Right lobe of liver (tissue), 6 donors: ENCODE measurements around the gene CFAP157. TPM values are rescaled to one million over a fixed set of nuclear protein-coding genes. Genes with fewer than 3 reads are reported as not detected.
A peak's percentile ranks its signal among the peaks of the same experiment; 100 is the strongest.

Source experiments
- ATAC-seq, 4 donors: fragments of 200-7000 bp; cut with Tn5 transposase; one replicate each; pipeline ENCODE4 v1.9.1; 2020; ENCODE audit warnings: mild to moderate bottlenecking in 4 of 4, moderate library complexity in 4 of 4
- DNase-seq, 3 donors: peaks; one replicate each; pipeline ENCODE4 v3.0.0-alpha.2; 2020
- H3K27ac ChIP-seq, 3 donors: fragments of 200-600 bp; one replicate each; pipeline ENCODE4 v1.8.0; 2022
- H3K27me3 ChIP-seq, 2 donors: fragments of 200-600 bp; one replicate each; pipeline ENCODE4 v1.8.0; 2022
- H3K36me3 ChIP-seq, 4 donors: fragments of 200-600 bp; sonication (generic) in 1 of 4; one replicate each; pipeline versions ENCODE4 v1.5.1 to v1.8.0; 2017 to 2022; ENCODE audit warnings: control low read depth in 1 of 4
- H3K4me1 ChIP-seq, 4 donors: fragments of 200-600 bp; sonication (generic) in 1 of 4; one replicate each; pipeline versions ENCODE4 v1.5.1 to v1.8.0; 2017 to 2022; ENCODE audit warnings: control low read depth in 1 of 4
- H3K4me3 ChIP-seq, 3 donors: fragments of 200-600 bp; one replicate each; pipeline ENCODE4 v1.8.0; 2022
- H3K9me3 ChIP-seq, 4 donors: fragments of 200-600 bp; sonication (generic) in 1 of 4; one replicate each; pipeline versions ENCODE4 v1.5.1 to v1.8.0; 2017 to 2022; ENCODE audit warnings: control low read depth in 1 of 4
- POLR2A ChIP-seq: fragments of 450-650 bp; IDR thresholded peaks from one replicate; pipeline ENCODE4 v1.6.1; 2017; ENCODE audit warnings: antibody characterized with exemption, mild to moderate bottlenecking
- WGBS: methylation state at CpG from one replicate; pipeline ENCODE4 v1.1.6; 2018; ENCODE audit warnings: low coverage, low lambda C conversion rate; ENCODE audit not compliant: insufficient coverage; ENCODE audit errors: missing lambda C conversion rate; 5-methylcytosine and 5-hydroxymethylcytosine counted together
- intact Hi-C, 2 donors: fragments of 100-400 bp; cut with DNase I; formaldehyde crosslinking; loops; one replicate each; pipeline versions ENCODE4 v1.11.2 to v1.14.1; 2022
- long read RNA-seq: library from polyadenylated mRNA; unstranded; transcript quantifications from one replicate; pipeline ENCODE4 v2.0.0, GENCODE V29; 2019
- total RNA-seq, 6 experiments: library from RNA; depleted of rRNA in 2 of 6; stranded (reverse); fragments of >200 nt in 2 of 6; fragmentation: NEBNext Ultra II Directional in 3 of 6; extraction: Animal tissue kit (Norgen Biotek cat#: 25700) in 3 of 6; gene quantifications; one replicate each; pipeline versions ENCODE4 v1.1.0 to v1.2.4, GENCODE V29; 2016 to 2023
- TF ChIP-seq, protein P1 (sequence below), 4 donors: fragments of 200-600 bp in 3 of 4; fragments of 450-650 bp in 1 of 4; IDR thresholded peaks; one replicate each; pipeline versions ENCODE4 v1.5.1 to v1.8.0; 2016 to 2022; ENCODE audit warnings: antibody characterized with exemption in 4 of 4, mild to moderate bottlenecking in 2 of 4
- donor health status: DM: no; HTN: yes; CAD: no.
- donor health status: DM: no; HTN: no; CAD: no.
- donor health status: DM: no; HTN: no; CAD: no.
- donor health status: DM: no; HTN: yes; CAD: no.
- donor health status: DM: no; HTN: yes; CAD: no.

CFAP157 gene
- under 1 TPM in 1 of 6 experiments, not detected in 5; 0.10 TPM for total RNA-seq
- long read RNA-seq: 0 reads

GRCh38 chr9:127706836-127707241 is at the start of gene CFAP157:
CFAP157 (plus strand) TSS chr9:127706988; CDS start chr9:127707032, 44 bp downstream.
- ATAC-seq (peak in 3 of 4 donors; percentile 52 to 57 (median 57)), DNase-seq (no peak)
- intact Hi-C loops: no loop called here
- Histone ChIP-seq H3K36me3 (no peaks in the 10 kb centered on the region), H3K27ac (no peak within 1 kb of the TSS), H3K4me3 (no peak within 1 kb of the TSS), H3K27me3 (no peaks in the 10 kb centered on the region), H3K4me1 (no peaks in the 10 kb centered on the region), H3K9me3 (no peaks in the 10 kb centered on the region)
- WGBS: 33% methylated on average over 3 of the region's 11 CpGs
- TF ChIP-seq POLR2A: no peak
- TF ChIP-seq, protein P1, sequence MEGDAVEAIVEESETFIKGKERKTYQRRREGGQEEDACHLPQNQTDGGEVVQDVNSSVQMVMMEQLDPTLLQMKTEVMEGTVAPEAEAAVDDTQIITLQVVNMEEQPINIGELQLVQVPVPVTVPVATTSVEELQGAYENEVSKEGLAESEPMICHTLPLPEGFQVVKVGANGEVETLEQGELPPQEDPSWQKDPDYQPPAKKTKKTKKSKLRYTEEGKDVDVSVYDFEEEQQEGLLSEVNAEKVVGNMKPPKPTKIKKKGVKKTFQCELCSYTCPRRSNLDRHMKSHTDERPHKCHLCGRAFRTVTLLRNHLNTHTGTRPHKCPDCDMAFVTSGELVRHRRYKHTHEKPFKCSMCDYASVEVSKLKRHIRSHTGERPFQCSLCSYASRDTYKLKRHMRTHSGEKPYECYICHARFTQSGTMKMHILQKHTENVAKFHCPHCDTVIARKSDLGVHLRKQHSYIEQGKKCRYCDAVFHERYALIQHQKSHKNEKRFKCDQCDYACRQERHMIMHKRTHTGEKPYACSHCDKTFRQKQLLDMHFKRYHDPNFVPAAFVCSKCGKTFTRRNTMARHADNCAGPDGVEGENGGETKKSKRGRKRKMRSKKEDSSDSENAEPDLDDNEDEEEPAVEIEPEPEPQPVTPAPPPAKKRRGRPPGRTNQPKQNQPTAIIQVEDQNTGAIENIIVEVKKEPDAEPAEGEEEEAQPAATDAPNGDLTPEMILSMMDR (IDR thresholded peaks at IDR 0.05): no peak

GRCh38 chr9:127658428-127658827 is 48.4 kb upstream of the CFAP157 start:
- whole genome bisulfite sequencing: 100% methylated on average over 3 of the region's 5 CpGs
- intact Hi-C loops: no loop called here
- no peak for TF ChIP-seq POLR2A
- TF ChIP-seq, protein P1 (IDR thresholded peaks at IDR 0.05): no peak
- H3K27ac ChIP-seq: no peak overlapping the region
- H3K27me3 ChIP-seq: no peaks in the 10 kb centered on the region
- DNase-seq (no peak), ATAC-seq (no peak)
- no peak overlapping the region for H3K4me3 ChIP-seq
- H3K9me3 ChIP-seq: no peaks in the 10 kb centered on the region
- H3K36me3 ChIP-seq: no peaks in the 10 kb centered on the region
- H3K4me1 ChIP-seq: no peaks in the 10 kb centered on the region

- TF ChIP-seq, protein P1 (IDR thresholded peaks at IDR 0.05): no peak
- TF ChIP-seq POLR2A: no peak
- H3K36me3 ChIP-seq: no peaks in the 10 kb centered on the region
- WGBS: 69% methylated on average over 13 of the region's 13 CpGs
- no peaks in the 10 kb centered on the region for H3K27me3 ChIP-seq
- no peak overlapping the region for H3K27ac ChIP-seq
- no peak for ATAC-seq
- H3K9me3 ChIP-seq: no peaks in the 10 kb centered on the region
- no peaks in the 10 kb centered on the region for H3K4me1 ChIP-seq
- H3K4me3 ChIP-seq: no peak overlapping the region
- no peak for DNase-seq
- intact Hi-C loops: no loop called here
These were observed 45.7 kb upstream of the CFAP157 start for GRCh38 chr9:127660886-127661741.

DNA sequence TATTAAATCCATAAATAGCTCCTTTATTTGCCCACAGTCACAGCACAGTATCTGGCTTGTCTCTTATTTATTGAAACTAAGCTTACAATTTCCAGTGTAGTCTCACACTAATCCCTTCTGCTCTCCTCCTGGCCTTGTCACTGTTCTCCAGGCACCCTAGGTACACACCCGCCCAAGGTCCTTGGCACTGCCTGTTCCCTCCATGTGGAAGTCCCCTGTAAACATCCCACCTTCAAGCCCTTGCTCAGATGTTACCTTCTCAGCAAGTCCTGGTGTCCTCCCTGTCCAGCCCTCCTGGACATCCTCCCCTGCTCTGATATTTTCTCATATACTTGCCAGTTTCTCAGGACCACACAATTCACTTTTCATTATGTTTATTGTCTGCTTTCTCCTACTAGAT is 44.2 kb upstream of the CFAP157 start:
- H3K27ac ChIP-seq: no peak overlapping the region
- H3K36me3 ChIP-seq: no peaks in the 10 kb centered on the region
- ATAC-seq (no peak), DNase-seq (no peak)
- TF ChIP-seq POLR2A: no peak
- TF ChIP-seq, protein P1 (IDR thresholded peaks at IDR 0.05): no peak
- H3K4me3 ChIP-seq: no peak overlapping the region
- intact Hi-C loops: no loop called here
- WGBS: 73% methylated on average over 1 of the region's 1 CpG
- H3K27me3 ChIP-seq: no peaks in the 10 kb centered on the region
- no peaks in the 10 kb centered on the region for H3K9me3 ChIP-seq
- H3K4me1 ChIP-seq: no peaks in the 10 kb centered on the region
